K562 (cell line): ENCODE data around the gene SLIT1.

Experiments used
- BRCA1 ChIP-seq, 2 experiments: fragments of 450-650 bp in 1 of 2; sonication (generic) in 1 of 2; formaldehyde crosslinking in 1 of 2; IDR thresholded peaks; 2 replicates each; pipeline versions ENCODE4 v1.5.0 to v1.6.1; 2017 to 2020; ENCODE audit warnings: mild to moderate bottlenecking in 1 of 2, missing genetic modification reagents in 1 of 2
- NFYB ChIP-seq: IDR thresholded peaks from 2 replicates; pipeline ENCODE4 v1.6.1; 2011; ENCODE audit warnings: mild to moderate bottlenecking, moderate library complexity; ENCODE audit not compliant: insufficient read length; ENCODE audit errors: extremely low read depth
- PHF8 ChIP-seq: fragments of 200-600 bp; sonication (generic); IDR thresholded peaks from 2 replicates; pipeline ENCODE4 v1.6.1; 2012; ENCODE audit warnings: mixed run types, mild to moderate bottlenecking, inconsistent platforms, low read length, moderate library complexity, borderline replicate concordance
- ZC3H4 ChIP-seq: sonication (generic); formaldehyde crosslinking; IDR thresholded peaks from 2 replicates; pipeline ENCODE4 v1.9.0; 2021; ENCODE audit warnings: missing genetic modification reagents, borderline replicate concordance
- TF ChIP-seq, protein P1 (sequence below), 3 experiments: IDR thresholded peaks in 2 of 3; conservative IDR thresholded peaks in 1 of 3; 2 replicates each; pipeline ENCODE4 v1.5.1; 2011 to 2012; ENCODE audit warnings: low read length in 3 of 3, mild to moderate bottlenecking in 3 of 3, control low read depth in 2 of 3, improper control_type of control experiment in 1 of 3, inconsistent platforms in 1 of 3, low read depth in 1 of 3, mixed read lengths in 1 of 3, moderate library complexity in 1 of 3; ENCODE audit not compliant: insufficient read depth in 2 of 3
- TF ChIP-seq, protein P2 (sequence below), 3 experiments: fragments of 200-800 bp in 1 of 3; sonication (Bioruptor generic) in 1 of 3; sonication (generic) in 1 of 3; formaldehyde crosslinking in 1 of 3; IDR thresholded peaks; 2 replicates each; pipeline versions ENCODE4 v1.6.1 to v1.8.0; 2016 to 2022; ENCODE audit warnings: mild to moderate bottlenecking in 2 of 3, missing compliant biosample characterization in 2 of 3, missing genetic modification characterization in 2 of 3, missing genetic modification reagents in 1 of 3

DNA sequence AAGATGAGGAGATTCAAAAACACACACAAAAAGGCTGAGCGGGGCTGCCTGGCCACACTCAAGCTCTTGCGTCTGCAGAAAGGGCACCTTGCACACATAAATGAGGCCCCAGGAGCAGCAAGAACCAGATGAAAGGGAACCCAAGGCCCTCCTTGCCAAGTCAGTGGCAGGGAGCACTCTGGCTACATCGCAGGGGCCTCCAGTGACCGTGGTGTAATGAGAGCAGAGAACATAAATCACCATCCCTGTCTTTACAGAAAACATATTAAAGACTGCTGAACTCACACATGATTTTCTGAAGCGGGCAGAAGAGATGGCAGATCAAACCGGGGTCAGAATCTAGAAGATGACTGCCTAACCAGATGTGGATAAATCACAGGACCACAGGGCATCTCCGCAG is 80.5 kb downstream of the SLIT1 start:
- TF ChIP-seq BRCA1 (IDR thresholded peaks at IDR 0.05) (no peak), BRCA1 (CRISPR knock-in tag; IDR thresholded peaks at IDR 0.05) (no peak), PHF8 (no peak), ZC3H4 (CRISPR knock-in tag) (no peak), NFYB (no peak)
- TF ChIP-seq, protein P1, sequence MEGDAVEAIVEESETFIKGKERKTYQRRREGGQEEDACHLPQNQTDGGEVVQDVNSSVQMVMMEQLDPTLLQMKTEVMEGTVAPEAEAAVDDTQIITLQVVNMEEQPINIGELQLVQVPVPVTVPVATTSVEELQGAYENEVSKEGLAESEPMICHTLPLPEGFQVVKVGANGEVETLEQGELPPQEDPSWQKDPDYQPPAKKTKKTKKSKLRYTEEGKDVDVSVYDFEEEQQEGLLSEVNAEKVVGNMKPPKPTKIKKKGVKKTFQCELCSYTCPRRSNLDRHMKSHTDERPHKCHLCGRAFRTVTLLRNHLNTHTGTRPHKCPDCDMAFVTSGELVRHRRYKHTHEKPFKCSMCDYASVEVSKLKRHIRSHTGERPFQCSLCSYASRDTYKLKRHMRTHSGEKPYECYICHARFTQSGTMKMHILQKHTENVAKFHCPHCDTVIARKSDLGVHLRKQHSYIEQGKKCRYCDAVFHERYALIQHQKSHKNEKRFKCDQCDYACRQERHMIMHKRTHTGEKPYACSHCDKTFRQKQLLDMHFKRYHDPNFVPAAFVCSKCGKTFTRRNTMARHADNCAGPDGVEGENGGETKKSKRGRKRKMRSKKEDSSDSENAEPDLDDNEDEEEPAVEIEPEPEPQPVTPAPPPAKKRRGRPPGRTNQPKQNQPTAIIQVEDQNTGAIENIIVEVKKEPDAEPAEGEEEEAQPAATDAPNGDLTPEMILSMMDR (IDR thresholded peaks at IDR 0.05 in 2 of 3, conservative IDR thresholded peaks at IDR 0.05 in 1 of 3; ENCODE audit: insufficient read depth in 2 of 3, low read depth in 1 of 3, low read length in 3 of 3), result no peak
- TF ChIP-seq, protein P2, sequence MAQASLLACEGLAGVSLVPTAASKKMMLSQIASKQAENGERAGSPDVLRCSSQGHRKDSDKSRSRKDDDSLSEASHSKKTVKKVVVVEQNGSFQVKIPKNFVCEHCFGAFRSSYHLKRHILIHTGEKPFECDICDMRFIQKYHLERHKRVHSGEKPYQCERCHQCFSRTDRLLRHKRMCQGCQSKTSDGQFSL (CRISPR knock-in tag; IDR thresholded peaks at IDR 0.05), result no peak
- TF ChIP-seq, protein P2 (tag; IDR thresholded peaks at IDR 0.05), result no peak
